Measurements from ENCODE around the gene HILPDA. TPM values are rescaled to one million over a fixed set of nuclear protein-coding genes. Genes with fewer than 3 reads are reported as not detected.

Gene HILPDA
- total RNA-seq, 1 experiment from 2014 or later: 17.4 TPM

- Mint-ChIP-seq H3K9me3 (ENCODE audit: low read depth, unreplicated experiment) (no peaks in the 10 kb centered on the region), H3K4me3 (ENCODE audit: low read depth, unreplicated experiment) (peak overlapping the region; percentile 85), H3K36me3 (ENCODE audit: insufficient read depth, unreplicated experiment) (peaks cover 22% of the 10 kb centered on the region), H3K27me3 (ENCODE audit: unreplicated experiment) (peaks cover 10% of the 10 kb centered on the region), H3K27ac (ENCODE audit: unreplicated experiment) (peak overlapping the region; percentile 76), H3K4me1 (ENCODE audit: low read depth, unreplicated experiment) (peaks cover 6% of the 10 kb centered on the region)
- no TSS peak for BruUV-seq (replicated peaks)
- no peak for TF ChIP-seq CTCF (IDR thresholded peaks at IDR 0.05; ENCODE audit: unreplicated experiment)
- DNase-seq: no peak
- CTCF ChIA-PET: interaction anchor here (0.6 to 2.5 kb wide), 2 partner anchors 14 to 866 kb away, joined by 3 to 5 read pairs; no protein-coding TSS in a partner anchor
- intact Hi-C loops (cut with micrococcal nuclease; ENCODE audit: unreplicated experiment): no loop called here
These were observed 45.3 kb upstream of the HILPDA start for GRCh38 chr7:128410451-128410753.

GRCh38 chr7:128415217-128415785 is 40.4 kb upstream of the HILPDA start:
- Mint-ChIP-seq H3K27ac (ENCODE audit: unreplicated experiment) (no peak overlapping the region), H3K4me1 (ENCODE audit: low read depth, unreplicated experiment) (no peaks in the 10 kb centered on the region), H3K4me3 (ENCODE audit: low read depth, unreplicated experiment) (no peak overlapping the region), H3K9me3 (ENCODE audit: low read depth, unreplicated experiment) (no peaks in the 10 kb centered on the region), H3K36me3 (ENCODE audit: insufficient read depth, unreplicated experiment) (peaks cover 2% of the 10 kb centered on the region), H3K27me3 (ENCODE audit: unreplicated experiment) (peaks cover 32% of the 10 kb centered on the region)
- TF ChIP-seq CTCF (IDR thresholded peaks at IDR 0.05; ENCODE audit: unreplicated experiment): no peak
- DNase-seq: no peak
- intact Hi-C loops (cut with micrococcal nuclease; ENCODE audit: unreplicated experiment): no loop called here
- CTCF ChIA-PET: interaction anchor here (1.3 kb wide), 1 partner anchor 34 kb away, joined by 3 read pairs; no protein-coding TSS in a partner anchor
- BruUV-seq (replicated peaks): no TSS peak

GRCh38 chr7:128417071-128417470 is 38.6 kb upstream of the HILPDA start:
- no peak overlapping the region for H3K4me3 Mint-ChIP-seq (ENCODE audit: low read depth, unreplicated experiment)
- peaks cover 5% of the 10 kb centered on the region for H3K36me3 Mint-ChIP-seq (ENCODE audit: insufficient read depth, unreplicated experiment)
- DNase-seq: no peak
- intact Hi-C loops (cut with micrococcal nuclease; ENCODE audit: unreplicated experiment): no loop called here
- H3K27ac Mint-ChIP-seq (ENCODE audit: unreplicated experiment): no peak overlapping the region
- H3K9me3 Mint-ChIP-seq (ENCODE audit: low read depth, unreplicated experiment): no peaks in the 10 kb centered on the region
- TF ChIP-seq CTCF (IDR thresholded peaks at IDR 0.05; ENCODE audit: unreplicated experiment): no peak
- no TSS peak for BruUV-seq (replicated peaks)
- CTCF ChIA-PET: no interaction called here
- H3K27me3 Mint-ChIP-seq (ENCODE audit: unreplicated experiment): peaks cover 32% of the 10 kb centered on the region
- H3K4me1 Mint-ChIP-seq (ENCODE audit: low read depth, unreplicated experiment): no peaks in the 10 kb centered on the region

- H3K4me3 Mint-ChIP-seq (ENCODE audit: low read depth, unreplicated experiment): no peak overlapping the region
- H3K27me3 Mint-ChIP-seq (ENCODE audit: unreplicated experiment): peaks cover 22% of the 10 kb centered on the region
- BruUV-seq (replicated peaks): no TSS peak
- TF ChIP-seq CTCF (IDR thresholded peaks at IDR 0.05; ENCODE audit: unreplicated experiment): no peak
- H3K9me3 Mint-ChIP-seq (ENCODE audit: low read depth, unreplicated experiment): no peaks in the 10 kb centered on the region
- intact Hi-C loops (cut with micrococcal nuclease; ENCODE audit: unreplicated experiment): no loop called here
- no peak overlapping the region for H3K27ac Mint-ChIP-seq (ENCODE audit: unreplicated experiment)
- DNase-seq: no peak
- peaks cover 5% of the 10 kb centered on the region for H3K36me3 Mint-ChIP-seq (ENCODE audit: insufficient read depth, unreplicated experiment)
- peaks cover 7% of the 10 kb centered on the region for H3K4me1 Mint-ChIP-seq (ENCODE audit: low read depth, unreplicated experiment)
- CTCF ChIA-PET: interaction anchor here (1.8 kb wide), 1 partner anchor 15 kb away, joined by 5 read pairs; no protein-coding TSS in a partner anchor
These were observed 36.4 kb upstream of the HILPDA start for GRCh38 chr7:128419257-128419656.

All from Calu3 (cell line).